ENCODE measurements around the gene OSTC. TPM values are rescaled to one million over a fixed set of nuclear protein-coding genes. Genes with fewer than 3 reads are reported as not detected.
"Not testable (repeated sequence)": the region's sequence is repeated elsewhere in the genome, so short reads cannot be mapped to it uniquely, and the experiment has no call there.

Gene OSTC
- total RNA-seq, 1 experiment from 2014 or later: 77.7 TPM

DNA sequence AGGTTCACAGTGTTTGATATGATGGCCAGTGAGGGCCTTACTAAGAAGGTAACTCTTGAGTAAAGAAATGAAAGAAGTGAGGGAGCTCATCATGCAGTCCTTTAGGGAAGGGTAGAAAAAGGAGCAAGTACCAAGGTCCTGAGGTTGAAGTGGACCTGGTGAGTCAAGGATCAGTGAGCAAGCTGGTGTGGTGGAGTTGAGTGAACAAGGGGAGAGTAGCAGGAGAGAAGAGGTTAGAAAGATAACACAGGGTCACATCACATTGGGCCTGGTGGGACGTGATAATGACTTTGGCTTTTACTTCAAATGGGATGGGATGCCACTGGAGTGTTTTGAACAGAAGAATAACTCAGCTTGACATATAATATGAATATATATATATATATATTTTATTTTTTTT is 44.7 kb downstream of the OSTC start:
- no peak for DNase-seq
- Histone ChIP-seq H3K27me3 (no peaks in the 10 kb centered on the region), H3K9me3 (no peaks in the 10 kb centered on the region), H3K4me3 (no peak overlapping the region), H3K36me3 (no peaks in the 10 kb centered on the region)

DNA sequence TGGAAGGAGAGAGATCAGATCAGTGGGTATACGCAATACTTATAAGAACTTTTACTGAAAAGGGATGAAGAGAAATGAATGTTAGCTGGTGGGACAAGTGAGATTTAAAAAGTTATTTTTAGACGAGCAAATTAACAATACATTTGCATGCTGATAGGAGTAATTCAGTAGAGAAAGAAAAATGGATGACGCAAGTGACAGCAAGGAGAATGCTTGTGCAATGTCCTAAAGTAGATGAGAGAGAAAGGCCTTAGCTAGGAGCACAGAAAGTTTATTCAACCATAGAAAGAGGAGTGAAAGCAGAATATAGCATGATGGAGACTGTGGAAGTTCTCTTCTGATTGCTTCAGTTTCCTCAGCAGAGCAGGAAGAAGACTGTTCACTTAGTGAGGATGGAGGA is 45.8 kb downstream of the OSTC start:
- DNase-seq: no peak
- H3K27me3 ChIP-seq: no peaks in the 10 kb centered on the region
- H3K4me3 ChIP-seq: no peak overlapping the region

DNA sequence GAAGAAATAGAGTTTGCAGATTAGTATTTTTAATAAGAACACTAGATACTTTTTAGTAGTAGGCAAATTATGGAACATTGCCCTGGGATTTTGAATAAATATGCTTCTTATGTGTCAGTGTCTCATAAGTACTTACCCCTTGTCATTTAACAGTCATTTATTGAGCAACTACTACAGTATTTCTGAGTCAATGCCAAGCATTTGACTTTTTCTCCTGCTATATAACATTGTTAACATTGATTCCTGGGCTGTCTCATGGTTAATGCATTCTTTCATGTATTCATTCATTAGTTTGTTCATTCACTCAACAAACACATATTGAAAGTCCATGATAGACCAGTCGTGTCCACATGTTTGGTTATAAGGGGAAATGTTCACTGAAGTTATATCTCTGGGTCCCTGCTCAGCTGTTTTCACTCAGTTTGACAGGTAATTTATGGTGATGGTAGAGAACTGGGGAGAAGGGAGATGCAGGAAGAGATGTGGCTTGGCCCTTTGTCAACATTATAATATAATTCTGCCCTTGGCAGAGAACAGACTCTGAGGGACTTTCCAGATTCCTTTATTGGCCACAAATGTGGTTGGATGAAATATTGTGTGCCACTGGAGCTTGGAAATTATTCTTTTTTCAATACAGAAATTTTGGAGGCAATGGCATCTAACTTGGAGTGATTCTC is 49.8 kb downstream of the OSTC start:
- H3K36me3 ChIP-seq: no peaks in the 10 kb centered on the region
- H3K27me3 ChIP-seq: no peaks in the 10 kb centered on the region
- no peaks in the 10 kb centered on the region for H3K9me3 ChIP-seq
- H3K4me3 ChIP-seq: no peak overlapping the region
- no peak for DNase-seq

More for the DNA sequence above, 45.8 kb downstream of the OSTC start:
- no peaks in the 10 kb centered on the region for H3K36me3 ChIP-seq
- no peaks in the 10 kb centered on the region for H3K9me3 ChIP-seq

DNA sequence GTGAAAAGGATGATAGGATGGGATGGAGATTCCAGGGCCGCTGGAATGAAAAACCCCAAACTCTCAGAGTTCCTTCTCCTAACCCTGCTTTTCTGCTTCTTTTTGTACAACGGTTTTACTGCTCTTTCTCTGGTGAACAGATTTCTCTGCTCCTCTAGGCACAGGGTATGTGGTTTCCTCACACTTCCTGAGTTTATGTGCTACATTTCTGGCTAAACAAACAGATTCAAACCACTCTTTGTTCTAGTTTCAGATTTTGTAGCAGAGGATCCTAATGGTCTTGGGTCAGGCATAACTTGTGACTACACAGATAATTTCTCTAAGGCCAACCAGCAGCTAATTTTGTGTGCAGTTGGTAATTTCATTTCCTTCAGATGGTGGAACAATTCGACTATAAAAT is 52.6 kb downstream of the OSTC start:
- Histone ChIP-seq H3K27me3 (no peaks in the 10 kb centered on the region), H3K9me3 (no peaks in the 10 kb centered on the region), H3K4me3 (no peak overlapping the region), H3K36me3 (no peaks in the 10 kb centered on the region)
- DNase-seq: no peak

DNA sequence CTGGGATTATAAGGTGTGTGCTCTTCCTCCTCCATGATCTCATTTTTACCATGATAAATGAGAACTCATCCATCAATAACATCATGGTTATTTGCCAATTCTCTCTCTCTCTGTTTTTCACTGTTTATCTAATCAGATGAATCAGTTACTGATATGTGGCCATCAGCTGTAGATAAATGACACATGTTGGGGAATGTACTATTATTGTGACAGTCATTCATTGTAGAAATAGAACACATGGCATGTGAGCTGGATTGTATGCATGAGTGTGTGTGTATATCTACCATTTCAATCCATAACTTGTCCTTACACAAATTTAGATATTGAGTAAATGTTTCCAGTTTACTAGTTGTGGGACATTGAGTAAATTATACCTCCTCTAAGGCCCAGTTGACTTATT is 53.0 kb downstream of the OSTC start:
- Histone ChIP-seq H3K36me3 (no peaks in the 10 kb centered on the region), H3K4me3 (no peak overlapping the region), H3K9me3 (no peaks in the 10 kb centered on the region), H3K27me3 (no peaks in the 10 kb centered on the region)
- DNase-seq: no peak

DNA sequence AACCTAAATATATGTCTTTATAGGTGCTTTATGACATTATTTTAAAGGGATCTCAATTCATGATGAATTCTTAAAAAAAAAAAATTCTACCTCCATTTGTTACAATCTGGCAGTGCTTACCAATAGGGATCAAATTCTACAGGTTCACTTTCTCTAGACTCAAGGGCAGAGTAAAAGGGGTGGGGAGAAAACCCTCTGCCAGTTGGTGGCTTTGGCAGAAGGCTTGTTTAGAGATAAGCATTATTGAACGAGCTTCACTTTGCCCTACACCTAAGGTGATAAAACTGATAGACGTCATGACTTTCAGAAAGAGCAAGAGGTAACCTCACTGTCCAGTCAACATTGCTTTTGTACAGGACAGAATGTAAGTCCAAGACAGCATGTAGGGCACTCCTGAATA is 53.6 kb downstream of the OSTC start:
- no peak for DNase-seq
- no peaks in the 10 kb centered on the region for H3K27me3 ChIP-seq
- H3K36me3 ChIP-seq: no peaks in the 10 kb centered on the region
- H3K4me3 ChIP-seq: no peak overlapping the region
- no peaks in the 10 kb centered on the region for H3K9me3 ChIP-seq

DNA sequence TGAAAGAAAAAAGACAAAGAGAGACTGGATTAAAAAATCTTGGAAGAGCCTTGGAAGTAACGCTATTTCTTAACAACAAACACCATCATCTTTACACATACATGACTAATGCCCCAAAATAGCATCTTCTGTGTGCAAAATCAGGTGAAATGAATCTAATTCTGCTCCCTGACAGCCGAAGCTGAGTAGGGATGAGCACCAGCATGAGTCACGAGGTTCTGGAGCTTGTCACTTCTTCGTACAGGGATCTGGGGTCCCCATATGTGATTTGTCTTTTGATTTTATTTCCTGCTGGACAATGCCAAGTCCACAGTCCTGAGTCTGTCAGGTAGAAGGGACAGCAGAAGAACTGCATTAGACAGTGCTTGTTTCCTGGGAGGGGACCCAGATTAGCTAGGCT is 55.9 kb downstream of the OSTC start:
- no peaks in the 10 kb centered on the region for H3K27me3 ChIP-seq
- no peak for DNase-seq
- H3K36me3 ChIP-seq: no peaks in the 10 kb centered on the region
- no peak overlapping the region for H3K4me3 ChIP-seq
- H3K9me3 ChIP-seq: no peaks in the 10 kb centered on the region

DNA sequence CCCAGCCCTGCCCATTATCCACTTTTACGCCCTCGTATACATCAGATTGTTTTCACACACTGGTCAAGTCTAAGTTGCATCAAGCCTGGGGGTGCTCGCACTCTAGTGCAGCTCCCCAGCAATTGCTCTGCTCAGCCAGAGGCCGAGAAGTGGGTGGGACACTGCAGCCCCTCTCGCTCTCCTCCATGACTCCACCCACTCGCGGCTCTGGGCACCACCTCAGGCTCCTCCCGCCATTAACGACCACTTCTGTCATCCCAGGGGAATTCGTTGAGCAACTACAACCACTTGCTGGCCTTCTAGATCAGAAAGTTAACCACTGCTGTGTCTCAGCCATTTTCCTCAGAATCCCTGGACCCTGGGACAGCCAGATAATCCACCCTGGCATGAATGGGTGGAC is 58.8 kb downstream of the OSTC start:
- no peak overlapping the region for H3K4me3 ChIP-seq
- H3K36me3 ChIP-seq: no peaks in the 10 kb centered on the region
- DNase-seq: no peak
- no peaks in the 10 kb centered on the region for H3K27me3 ChIP-seq
- no peaks in the 10 kb centered on the region for H3K9me3 ChIP-seq

DNA sequence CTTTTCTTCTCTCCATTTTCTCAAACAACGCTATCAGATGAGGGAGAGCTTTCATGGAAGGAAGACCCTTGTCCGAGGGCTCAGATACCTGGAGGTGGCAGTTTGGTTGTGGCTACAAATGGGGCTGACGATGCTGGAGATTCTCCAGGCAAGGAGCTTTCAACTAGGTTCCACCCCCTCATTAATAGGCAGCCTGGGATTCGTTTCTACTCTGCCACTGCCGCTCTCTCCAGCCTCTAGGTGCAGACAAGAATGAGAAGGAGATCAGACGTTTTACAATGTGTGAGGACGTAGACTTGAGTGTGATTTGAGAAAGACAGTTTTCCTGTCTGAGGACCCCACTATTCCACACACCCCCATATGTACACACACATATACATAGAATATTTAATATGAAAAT is 59.3 kb downstream of the OSTC start:
- DNase-seq: no peak
- Histone ChIP-seq H3K4me3 (no peak overlapping the region), H3K9me3 (no peaks in the 10 kb centered on the region), H3K36me3 (no peaks in the 10 kb centered on the region), H3K27me3 (no peaks in the 10 kb centered on the region)

DNA sequence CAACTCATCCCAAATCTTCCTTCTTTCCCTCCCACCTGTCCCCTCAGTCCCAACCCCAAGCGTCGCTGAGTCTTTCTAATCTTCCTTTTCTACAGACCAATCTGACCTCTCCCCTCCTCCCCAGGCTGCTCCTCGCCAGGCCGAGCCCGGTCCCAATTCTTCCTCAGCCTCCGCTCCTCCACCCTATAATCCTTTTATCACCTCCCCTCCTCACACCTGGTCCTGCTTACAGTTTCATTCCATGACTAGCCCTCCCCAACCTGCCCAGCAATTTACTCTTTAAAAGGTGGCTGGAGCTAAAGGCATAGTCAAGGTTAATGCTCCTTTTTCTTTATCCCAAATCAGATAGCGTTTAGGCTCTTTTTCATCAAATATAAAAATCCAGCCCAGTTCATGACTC is 60.2 kb downstream of the OSTC start:
- H3K9me3 ChIP-seq, H3K27me3 ChIP-seq, H3K36me3 ChIP-seq, DNase-seq, H3K4me3 ChIP-seq: not testable (repeated sequence)

DNA sequence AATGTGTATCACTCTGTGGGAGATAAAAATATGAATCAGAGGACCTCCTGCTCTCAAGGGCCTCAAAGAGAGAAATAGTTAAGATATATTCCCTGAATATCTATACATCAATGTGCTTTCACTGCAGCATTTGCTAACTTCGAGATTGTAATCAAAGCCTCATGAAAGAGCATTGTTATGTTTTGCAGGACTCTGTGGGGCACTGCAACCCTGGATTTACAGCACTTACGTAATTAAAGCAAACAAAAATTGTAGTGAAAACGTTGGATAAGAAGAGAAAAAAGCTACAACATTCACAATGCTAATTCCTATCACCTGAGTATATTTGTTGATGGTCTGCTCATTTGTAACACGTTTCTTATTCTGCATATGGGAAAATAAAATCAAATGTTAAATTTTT is 64.5 kb downstream of the OSTC start:
- Histone ChIP-seq H3K36me3 (no peaks in the 10 kb centered on the region), H3K4me3 (no peak overlapping the region), H3K27me3 (no peaks in the 10 kb centered on the region), H3K9me3 (no peaks in the 10 kb centered on the region)
- no peak for DNase-seq

DNA sequence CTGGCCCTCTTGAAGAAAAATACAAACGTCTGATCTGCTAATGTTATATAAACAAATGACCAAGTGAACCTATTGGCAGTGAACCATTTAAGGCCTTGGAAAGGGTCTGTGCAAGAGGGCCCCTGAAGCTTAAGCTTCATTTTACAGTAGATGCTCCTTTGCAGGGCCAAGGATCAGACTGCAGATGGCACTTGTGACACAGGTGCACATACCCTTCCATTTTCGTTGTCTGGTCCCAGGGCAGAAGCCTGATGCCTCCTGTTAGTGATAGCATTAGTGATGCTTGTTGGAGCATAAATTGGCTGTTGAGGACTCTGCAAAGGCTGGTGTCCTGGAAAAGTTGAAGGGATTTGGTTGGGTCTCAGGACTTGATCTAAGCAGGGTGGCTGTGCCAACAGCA is 65.9 kb downstream of the OSTC start:
- no peaks in the 10 kb centered on the region for H3K27me3 ChIP-seq
- no peak for DNase-seq
- H3K9me3 ChIP-seq: no peaks in the 10 kb centered on the region
- no peak overlapping the region for H3K4me3 ChIP-seq
- no peaks in the 10 kb centered on the region for H3K36me3 ChIP-seq

DNA sequence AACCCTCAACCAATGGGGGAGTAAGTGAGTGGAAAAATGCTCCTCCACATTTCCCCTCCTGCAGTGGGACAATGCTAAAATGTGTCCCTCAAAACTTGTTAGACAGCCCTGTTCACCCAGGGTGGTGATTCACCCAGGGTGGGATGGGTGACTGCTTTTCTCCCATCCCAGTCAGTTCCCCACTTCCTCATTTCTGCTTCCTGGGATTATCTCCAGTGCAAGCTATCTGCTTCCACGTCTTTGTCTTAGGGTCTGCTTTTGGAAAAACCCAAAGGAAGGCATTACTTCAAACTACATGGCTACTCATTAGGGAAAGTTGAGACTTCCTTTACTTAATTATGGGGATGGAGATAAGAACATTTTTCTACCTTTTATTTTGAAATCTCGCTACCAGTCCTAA is 67.0 kb downstream of the OSTC start:
- H3K9me3 ChIP-seq: no peaks in the 10 kb centered on the region
- H3K4me3 ChIP-seq: no peak overlapping the region
- no peaks in the 10 kb centered on the region for H3K36me3 ChIP-seq
- no peaks in the 10 kb centered on the region for H3K27me3 ChIP-seq
- no peak for DNase-seq

Other genes starting within 250 kb of the OSTC start
- 681 and 851 TPM in 2 replicates for gene RPL34, start 30.0 kb upstream of the OSTC start, total RNA-seq (2014; rRNA removed; shearing (Covaris generic); ENCODE audit: low replicate concordance)
- not detected in 2 replicates for gene ETNPPL, start 112.5 kb downstream of the OSTC start, total RNA-seq (2014; rRNA removed; shearing (Covaris generic); ENCODE audit: low replicate concordance)